WERI-Rb-1 (cell line): ENCODE data around the gene TPM4.
"Not testable (repeated sequence)": the region's sequence is repeated elsewhere in the genome, so short reads cannot be mapped to it uniquely, and the experiment has no call there.

Source experiments
- DNase-seq: peaks from one replicate; pipeline ENCODE4 v3.0.0-alpha.2; 2020
- H3K27ac ChIP-seq: fragments of 250-450 bp; sonication (Bioruptor Pico); 2 replicates; pipeline ENCODE4 v1.5.1; 2020; ENCODE audit warnings: mild to moderate bottlenecking, moderate library complexity
- H3K27me3 ChIP-seq: fragments of 250-450 bp; sonication (Bioruptor Pico); 2 replicates; pipeline ENCODE4 v1.5.1; 2021; ENCODE audit warnings: mild to moderate bottlenecking, low read depth, moderate library complexity; ENCODE audit not compliant: insufficient read depth, severe bottlenecking
- H3K36me3 ChIP-seq: fragments of 250-450 bp; sonication (Bioruptor Pico); 2 replicates; pipeline ENCODE4 v1.5.1; 2020; ENCODE audit warnings: mild to moderate bottlenecking, moderate library complexity
- H3K4me3 ChIP-seq: 2 replicates; pipeline ENCODE4 v1.5.1; 2011; ENCODE audit warnings: low read depth, mild to moderate bottlenecking, control low read depth, low read length
- H3K9me3 ChIP-seq: fragments of 250-450 bp; sonication (Bioruptor Pico); 2 replicates; pipeline ENCODE4 v1.5.1; 2021; ENCODE audit warnings: mild to moderate bottlenecking, moderate library complexity; ENCODE audit not compliant: severe bottlenecking
- TF ChIP-seq, protein P1 (sequence below): IDR thresholded peaks from 2 replicates; pipeline ENCODE4 v1.5.1; 2011; ENCODE audit warnings: low read depth, mild to moderate bottlenecking, control low read depth, inconsistent platforms, low read length

The TPM4 gene

DNA sequence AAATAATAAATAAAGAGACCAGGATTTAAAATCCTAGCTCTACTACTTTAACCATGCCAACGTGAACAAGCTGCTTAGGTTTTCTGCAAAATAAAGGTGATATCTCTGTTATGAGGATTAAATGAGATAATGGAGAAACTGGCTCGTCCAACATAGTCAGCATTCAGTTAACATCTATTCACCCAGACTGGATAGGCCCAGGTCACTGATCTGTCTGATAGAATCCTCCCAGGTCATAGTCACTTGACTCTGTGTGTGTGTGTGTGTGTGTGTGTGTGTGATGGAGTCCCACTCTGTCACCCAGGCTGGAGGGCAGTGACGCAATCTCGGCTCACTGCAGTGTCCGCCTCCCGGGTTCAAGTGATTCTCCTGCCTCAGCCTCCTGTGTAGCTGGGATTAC, 22.5 kb downstream of the TPM4 start:
- no peak for DNase-seq

GRCh38 chr19:16099314-16099965, 23.1 kb downstream of the TPM4 start:
- H3K36me3 ChIP-seq: peaks cover 78% of the 10 kb centered on the region
- H3K27ac ChIP-seq, H3K9me3 ChIP-seq, H3K27me3 ChIP-seq, DNase-seq, H3K4me3 ChIP-seq: not testable (repeated sequence)

More for the DNA sequence above, 22.5 kb downstream of the TPM4 start:
- TF ChIP-seq, protein P1, sequence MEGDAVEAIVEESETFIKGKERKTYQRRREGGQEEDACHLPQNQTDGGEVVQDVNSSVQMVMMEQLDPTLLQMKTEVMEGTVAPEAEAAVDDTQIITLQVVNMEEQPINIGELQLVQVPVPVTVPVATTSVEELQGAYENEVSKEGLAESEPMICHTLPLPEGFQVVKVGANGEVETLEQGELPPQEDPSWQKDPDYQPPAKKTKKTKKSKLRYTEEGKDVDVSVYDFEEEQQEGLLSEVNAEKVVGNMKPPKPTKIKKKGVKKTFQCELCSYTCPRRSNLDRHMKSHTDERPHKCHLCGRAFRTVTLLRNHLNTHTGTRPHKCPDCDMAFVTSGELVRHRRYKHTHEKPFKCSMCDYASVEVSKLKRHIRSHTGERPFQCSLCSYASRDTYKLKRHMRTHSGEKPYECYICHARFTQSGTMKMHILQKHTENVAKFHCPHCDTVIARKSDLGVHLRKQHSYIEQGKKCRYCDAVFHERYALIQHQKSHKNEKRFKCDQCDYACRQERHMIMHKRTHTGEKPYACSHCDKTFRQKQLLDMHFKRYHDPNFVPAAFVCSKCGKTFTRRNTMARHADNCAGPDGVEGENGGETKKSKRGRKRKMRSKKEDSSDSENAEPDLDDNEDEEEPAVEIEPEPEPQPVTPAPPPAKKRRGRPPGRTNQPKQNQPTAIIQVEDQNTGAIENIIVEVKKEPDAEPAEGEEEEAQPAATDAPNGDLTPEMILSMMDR: no peak
- Histone ChIP-seq H3K4me3 (no peak overlapping the region), H3K27ac (no peak overlapping the region), H3K36me3 (peaks cover 84% of the 10 kb centered on the region), H3K9me3 (no peaks in the 10 kb centered on the region), H3K27me3 (no peaks in the 10 kb centered on the region)

GRCh38 chr19:16100524-16100923, 24.2 kb downstream of the TPM4 start:
- Histone ChIP-seq H3K4me3 (no peak overlapping the region), H3K27me3 (no peaks in the 10 kb centered on the region), H3K36me3 (peaks cover 67% of the 10 kb centered on the region), H3K27ac (no peak overlapping the region), H3K9me3 (no peaks in the 10 kb centered on the region)
- TF ChIP-seq, protein P1: no peak
- no peak for DNase-seq

- no peak for DNase-seq
- no peak overlapping the region for H3K27ac ChIP-seq
- peaks cover 33% of the 10 kb centered on the region for H3K36me3 ChIP-seq
- no peaks in the 10 kb centered on the region for H3K27me3 ChIP-seq
- TF ChIP-seq, protein P1: no peak
- H3K9me3 ChIP-seq: no peaks in the 10 kb centered on the region
- H3K4me3 ChIP-seq: no peak overlapping the region
Measured at GRCh38 chr19:16104722-16105121, 28.4 kb downstream of the TPM4 start.

- TF ChIP-seq, protein P1: no peak
- no peak overlapping the region for H3K4me3 ChIP-seq
- H3K27me3 ChIP-seq: no peaks in the 10 kb centered on the region
- DNase-seq: no peak
- H3K27ac ChIP-seq: no peak overlapping the region
- H3K36me3 ChIP-seq: peaks cover 19% of the 10 kb centered on the region
- H3K9me3 ChIP-seq: no peaks in the 10 kb centered on the region
Measured at GRCh38 chr19:16106121-16106520, 29.8 kb downstream of the TPM4 start.

- DNase-seq: peak; percentile 98
- Histone ChIP-seq H3K4me3 (peak within 1 kb of the TSS; percentile 90), H3K27ac (peak within 1 kb of the TSS; percentile 93), H3K36me3 (peaks cover 29% of the 10 kb centered on the region), H3K27me3 (no peaks in the 10 kb centered on the region), H3K9me3 (no peaks in the 10 kb centered on the region)
- TF ChIP-seq, protein P1: peak; percentile 93
Measured at GRCh38 chr19:16111160-16111908, 35.0 kb downstream of the TPM4 start, which contains the start of gene RAB8A. Gene RAB8A (plus strand): TSS chr19:16111889. CDS start chr19:16111902, 13 bp downstream.
